K562 (cell line): Measurements from ENCODE around the gene NOL11. TPM values are rescaled to one million over a fixed set of nuclear protein-coding genes. Genes with fewer than 3 reads are reported as not detected.

Source experiments
- BCOR ChIP-seq: fragments of 450-650 bp; IDR thresholded peaks from 2 replicates; pipeline ENCODE4 v1.6.1; 2016
- CC2D1A ChIP-seq: fragments of 450-650 bp; IDR thresholded peaks from 2 replicates; pipeline ENCODE4 v1.6.1; 2017; ENCODE audit warnings: mild to moderate bottlenecking
- CCNT2 ChIP-seq: IDR thresholded peaks from 2 replicates; pipeline ENCODE4 v1.6.1; 2011; ENCODE audit warnings: borderline replicate concordance, low read depth, mild to moderate bottlenecking, moderate library complexity, mixed read lengths, low read length; ENCODE audit not compliant: insufficient read length; ENCODE audit errors: extremely low read depth
- CXXC5 ChIP-seq: fragments of 250-450 bp; sonication (Bioruptor Pico); IDR thresholded peaks from 2 replicates; pipeline ENCODE4 v1.8.0; 2022; ENCODE audit warnings: inconsistent platforms, mild to moderate bottlenecking, moderate library complexity
- GABPB1 ChIP-seq: sonication (generic); formaldehyde crosslinking; IDR thresholded peaks from 2 replicates; pipeline ENCODE4 v1.8.0; 2022; ENCODE audit warnings: mild to moderate bottlenecking, missing genetic modification reagents
- HEY1 ChIP-seq: fragments of 250-450 bp; sonication (Bioruptor Pico); IDR thresholded peaks from 2 replicates; pipeline ENCODE4 v1.5.0; 2020; ENCODE audit warnings: mild to moderate bottlenecking, moderate library complexity, borderline replicate concordance
- KLF13 ChIP-seq: fragments of 450-650 bp; IDR thresholded peaks from 2 replicates; pipeline ENCODE4 v1.6.1; 2016; ENCODE audit warnings: missing genetic modification characterization, low read depth, mild to moderate bottlenecking, missing compliant biosample characterization, moderate library complexity, borderline replicate concordance
- NFATC3 ChIP-seq: fragments of 450-650 bp; IDR thresholded peaks from 2 replicates; pipeline ENCODE4 v1.6.1; 2017; ENCODE audit warnings: mild to moderate bottlenecking
- NUFIP1 ChIP-seq: fragments of 450-650 bp; IDR thresholded peaks from 2 replicates; pipeline ENCODE4 v1.6.1; 2018; ENCODE audit not compliant: partially characterized antibody
- PRMT5 ChIP-seq: sonication (generic); formaldehyde crosslinking; IDR thresholded peaks from 2 replicates; pipeline ENCODE4 v1.5.0; 2020; ENCODE audit warnings: missing genetic modification reagents
- RBFOX2 ChIP-seq: fragments of 200-400 bp; formaldehyde crosslinking; IDR thresholded peaks from 2 replicates; pipeline ENCODE4 v1.6.1; 2017; ENCODE audit warnings: low read depth, mild to moderate bottlenecking, low read length, moderate library complexity
- SNIP1 ChIP-seq: fragments of 450-650 bp; IDR thresholded peaks from 2 replicates; pipeline ENCODE4 v1.7.1; 2017; ENCODE audit warnings: low read depth, mild to moderate bottlenecking
- STAT5A ChIP-seq: IDR thresholded peaks from 2 replicates; pipeline ENCODE4 v1.6.1; 2012; ENCODE audit warnings: low read length, inconsistent platforms, borderline replicate concordance
- SUPT5H ChIP-seq: fragments of 450-650 bp; IDR thresholded peaks from 2 replicates; pipeline ENCODE4 v1.6.1; 2016
- THRAP3 ChIP-seq: fragments of 450-650 bp; IDR thresholded peaks from 2 replicates; pipeline ENCODE4 v1.6.1; 2016; ENCODE audit warnings: mild to moderate bottlenecking, inconsistent platforms, borderline replicate concordance
- U2AF2 ChIP-seq: fragments of 200-400 bp; formaldehyde crosslinking; optimal IDR thresholded peaks from 2 replicates; pipeline ENCODE3; 2017; ENCODE audit warnings: low read depth, mild to moderate bottlenecking, low read length
- ZNF140 ChIP-seq: fragments of 250-450 bp; sonication (Bioruptor Pico); IDR thresholded peaks from 2 replicates; pipeline ENCODE4 v1.8.0; 2021; ENCODE audit warnings: moderate library complexity, mild to moderate bottlenecking, inconsistent platforms
- ZNF316 ChIP-seq: fragments of 450-650 bp; IDR thresholded peaks from 2 replicates; pipeline ENCODE4 v1.6.1; 2016
- ZNF324 ChIP-seq: fragments of 250-450 bp; sonication (Bioruptor Pico); IDR thresholded peaks from 2 replicates; pipeline ENCODE4 v1.4.0; 2020; ENCODE audit warnings: mild to moderate bottlenecking
- ZNF699 ChIP-seq: fragments of 250-450 bp; sonication (Bioruptor Pico); IDR thresholded peaks from 2 replicates; pipeline ENCODE4 v1.8.0; 2021; ENCODE audit warnings: mild to moderate bottlenecking, moderate library complexity; ENCODE audit not compliant: insufficient replicate concordance
- ZNF764 ChIP-seq: fragments of 250-450 bp; sonication (Bioruptor Pico); IDR thresholded peaks from 2 replicates; pipeline ENCODE4 v1.4.0; 2020; ENCODE audit warnings: low read depth, mild to moderate bottlenecking, moderate library complexity
- polyA plus RNA-seq, 8 experiments: library from polyadenylated mRNA; depleted of rRNA in 4 of 8; stranded (reverse) in 5 of 8; unstranded in 3 of 8; fragments of >200 nt; fragmentation: Nextera tagmentation in 2 of 8; fragmentation: Illumina TruSeq in 1 of 8; extraction: Ambion mirVana in 2 of 8; extraction: Trizol in 1 of 8; gene quantifications; 2 replicates each; pipeline versions ENCODE4 v1.2.1 to v1.2.3, GENCODE V29; 2011 to 2014; ENCODE audit warnings: inconsistent platforms in 1 of 8, missing spikeins in 1 of 8
- total RNA-seq, 7 experiments: library from RNA; depleted of rRNA in 6 of 7; stranded (reverse); fragments of >200 nt in 6 of 7; fragmentation: Illumina TruSeq in 2 of 7; extraction: Trizol in 2 of 7; gene quantifications; 2 replicates each; pipeline versions ENCODE4 v1.2.1 to v1.2.3, GENCODE V29; 2011 to 2021; ENCODE audit warnings: low replicate concordance in 1 of 7
- TF ChIP-seq, protein P1 (sequence below): sonication (generic); formaldehyde crosslinking; IDR thresholded peaks from 2 replicates; pipeline ENCODE4 v1.8.0; 2022; ENCODE audit warnings: missing genetic modification reagents, mild to moderate bottlenecking, moderate library complexity, borderline replicate concordance
- TF ChIP-seq, protein P2 (sequence below), 2 experiments: fragments of 450-650 bp; conservative IDR thresholded peaks; 2 replicates each; pipeline ENCODE4 v1.6.1; 2017; ENCODE audit warnings: mild to moderate bottlenecking in 2 of 2, moderate library complexity in 2 of 2
- TF ChIP-seq, protein P3 (sequence below): fragments of 200-400 bp; formaldehyde crosslinking; IDR thresholded peaks from 2 replicates; pipeline ENCODE4 v1.6.1; 2017; ENCODE audit warnings: mild to moderate bottlenecking, low read depth, low read length, moderate library complexity
- TF ChIP-seq, protein P4 (sequence below): fragments of 250-450 bp; sonication (Bioruptor Pico); IDR thresholded peaks from 2 replicates; pipeline ENCODE4 v1.5.0; 2021

NOL11 gene
- total and polyA plus RNA-seq, 9 of the 15 experiments (the other 6 are each of a cell fraction or from before 2014, with no cell fraction given) = 61.1 to 175 (median 121) TPM

DNA sequence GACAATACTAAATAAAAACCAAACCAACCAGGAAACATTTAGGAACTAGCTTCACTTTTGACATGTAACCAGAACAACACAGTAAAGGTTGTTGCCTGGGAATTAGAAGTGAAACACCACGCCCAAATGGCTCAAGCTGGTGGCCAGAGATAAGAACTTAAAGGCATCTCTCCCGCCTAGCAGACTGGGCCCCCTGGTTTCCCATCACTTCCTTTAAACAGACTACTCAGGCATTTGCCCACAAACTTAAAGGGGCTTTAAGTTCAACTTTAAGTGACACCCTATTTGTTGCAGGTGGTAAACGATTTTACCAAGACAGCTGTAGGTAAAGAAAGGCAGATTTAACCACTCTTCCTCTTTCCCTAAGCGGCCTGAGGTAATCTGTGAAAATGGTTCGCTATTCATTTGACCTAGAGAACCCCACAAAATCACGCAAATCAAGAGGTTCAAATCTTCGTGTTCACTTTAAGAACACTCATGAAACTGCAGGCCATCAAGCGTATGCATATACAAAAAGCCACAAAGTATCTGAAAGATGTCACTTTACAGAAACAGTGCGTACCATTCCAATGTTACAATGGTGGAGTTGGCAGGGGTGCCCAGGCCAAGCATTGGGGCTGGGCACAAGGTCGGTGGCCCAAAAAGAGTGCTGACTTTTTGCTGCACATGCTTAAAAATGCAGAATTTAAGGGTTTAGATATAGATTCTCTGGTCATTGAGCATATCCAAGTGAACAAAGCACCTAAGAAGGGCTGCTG, 66.8 kb downstream of the NOL11 start (continued):
- TF ChIP-seq, protein P1, sequence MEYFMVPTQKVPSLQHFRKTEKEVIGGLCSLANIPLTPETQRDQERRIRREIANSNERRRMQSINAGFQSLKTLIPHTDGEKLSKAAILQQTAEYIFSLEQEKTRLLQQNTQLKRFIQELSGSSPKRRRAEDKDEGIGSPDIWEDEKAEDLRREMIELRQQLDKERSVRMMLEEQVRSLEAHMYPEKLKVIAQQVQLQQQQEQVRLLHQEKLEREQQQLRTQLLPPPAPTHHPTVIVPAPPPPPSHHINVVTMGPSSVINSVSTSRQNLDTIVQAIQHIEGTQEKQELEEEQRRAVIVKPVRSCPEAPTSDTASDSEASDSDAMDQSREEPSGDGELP (CRISPR knock-in tag) = peak; percentile 18; the same call in 1 of the 2 replicates
- TF ChIP-seq HEY1 (CRISPR knock-in tag) (no peak), ZNF140 (CRISPR knock-in tag) (no peak), PRMT5 (CRISPR knock-in tag) (no peak), KLF13 (tag) (0 out of 2 replicates have a peak, but pooled peaks have one; percentile 29), THRAP3 (no peak), SNIP1 (no peak), RBFOX2 (0 out of 2 replicates have a peak, but pooled peaks have one; percentile 5), CC2D1A (0 out of 2 replicates have a peak, but pooled peaks have one; percentile 18), BCOR (peak; percentile 60; the same call in 1 of the 2 replicates), ZNF764 (no peak), ZNF316 (no peak), SUPT5H (no peak), CXXC5 (CRISPR knock-in tag) (0 out of 2 replicates have a peak, but pooled peaks have one; percentile 48), ZNF324 (no peak), STAT5A (peak; percentile 90), GABPB1 (0 out of 2 replicates have a peak, but pooled peaks have one; percentile 35), ZNF699 (CRISPR knock-in tag) (no peak), NFATC3 (no peak), CCNT2 (peak; percentile 89), NUFIP1 (no peak), U2AF2 (no peak)
- TF ChIP-seq, protein P2, sequence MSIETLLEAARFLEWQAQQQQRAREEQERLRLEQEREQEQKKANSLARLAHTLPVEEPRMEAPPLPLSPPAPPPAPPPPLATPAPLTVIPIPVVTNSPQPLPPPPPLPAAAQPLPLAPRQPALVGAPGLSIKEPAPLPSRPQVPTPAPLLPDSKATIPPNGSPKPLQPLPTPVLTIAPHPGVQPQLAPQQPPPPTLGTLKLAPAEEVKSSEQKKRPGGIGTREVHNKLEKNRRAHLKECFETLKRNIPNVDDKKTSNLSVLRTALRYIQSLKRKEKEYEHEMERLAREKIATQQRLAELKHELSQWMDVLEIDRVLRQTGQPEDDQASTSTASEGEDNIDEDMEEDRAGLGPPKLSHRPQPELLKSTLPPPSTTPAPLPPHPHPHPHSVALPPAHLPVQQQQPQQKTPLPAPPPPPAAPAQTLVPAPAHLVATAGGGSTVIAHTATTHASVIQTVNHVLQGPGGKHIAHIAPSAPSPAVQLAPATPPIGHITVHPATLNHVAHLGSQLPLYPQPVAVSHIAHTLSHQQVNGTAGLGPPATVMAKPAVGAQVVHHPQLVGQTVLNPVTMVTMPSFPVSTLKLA (conservative IDR thresholded peaks at IDR 0.05) = peak; percentile 37 to 46; a peak in 1 of 4 replicates
- TF ChIP-seq, protein P3, sequence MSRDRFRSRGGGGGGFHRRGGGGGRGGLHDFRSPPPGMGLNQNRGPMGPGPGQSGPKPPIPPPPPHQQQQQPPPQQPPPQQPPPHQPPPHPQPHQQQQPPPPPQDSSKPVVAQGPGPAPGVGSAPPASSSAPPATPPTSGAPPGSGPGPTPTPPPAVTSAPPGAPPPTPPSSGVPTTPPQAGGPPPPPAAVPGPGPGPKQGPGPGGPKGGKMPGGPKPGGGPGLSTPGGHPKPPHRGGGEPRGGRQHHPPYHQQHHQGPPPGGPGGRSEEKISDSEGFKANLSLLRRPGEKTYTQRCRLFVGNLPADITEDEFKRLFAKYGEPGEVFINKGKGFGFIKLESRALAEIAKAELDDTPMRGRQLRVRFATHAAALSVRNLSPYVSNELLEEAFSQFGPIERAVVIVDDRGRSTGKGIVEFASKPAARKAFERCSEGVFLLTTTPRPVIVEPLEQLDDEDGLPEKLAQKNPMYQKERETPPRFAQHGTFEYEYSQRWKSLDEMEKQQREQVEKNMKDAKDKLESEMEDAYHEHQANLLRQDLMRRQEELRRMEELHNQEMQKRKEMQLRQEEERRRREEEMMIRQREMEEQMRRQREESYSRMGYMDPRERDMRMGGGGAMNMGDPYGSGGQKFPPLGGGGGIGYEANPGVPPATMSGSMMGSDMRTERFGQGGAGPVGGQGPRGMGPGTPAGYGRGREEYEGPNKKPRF = no peak
- TF ChIP-seq, protein P4, sequence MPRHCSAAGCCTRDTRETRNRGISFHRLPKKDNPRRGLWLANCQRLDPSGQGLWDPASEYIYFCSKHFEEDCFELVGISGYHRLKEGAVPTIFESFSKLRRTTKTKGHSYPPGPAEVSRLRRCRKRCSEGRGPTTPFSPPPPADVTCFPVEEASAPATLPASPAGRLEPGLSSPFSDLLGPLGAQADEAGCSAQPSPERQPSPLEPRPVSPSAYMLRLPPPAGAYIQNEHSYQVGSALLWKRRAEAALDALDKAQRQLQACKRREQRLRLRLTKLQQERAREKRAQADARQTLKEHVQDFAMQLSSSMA (CRISPR knock-in tag) = no peak
